SK-N-SH treated with all-trans-retinoic acid at 6 μM for 48 hours (cell line): ENCODE results near the gene FGFBP3.
"Not testable (repeated sequence)": the region's sequence is repeated elsewhere in the genome, so short reads cannot be mapped to it uniquely, and the experiment has no call there.

Source experiments
- ATAC-seq: fragments of 200-7000 bp; cut with Tn5 transposase; 3 replicates; pipeline ENCODE4 v1.9.1; 2020; ENCODE audit warnings: mild to moderate bottlenecking, moderate library complexity
- ARNTL ChIP-seq: fragments of 450-650 bp; formaldehyde crosslinking; IDR thresholded peaks from 2 replicates; pipeline ENCODE4 v1.5.0; 2020; ENCODE audit warnings: low read depth, mild to moderate bottlenecking, moderate library complexity, borderline replicate concordance
- BACH2 ChIP-seq: fragments of 250-450 bp; sonication (Bioruptor Pico); IDR thresholded peaks from 2 replicates; pipeline ENCODE4 v1.9.0; 2021; ENCODE audit warnings: mild to moderate bottlenecking, borderline replicate concordance
- CREB5 ChIP-seq: fragments of 250-450 bp; sonication (Bioruptor Pico); IDR thresholded peaks from 2 replicates; pipeline ENCODE4 v1.5.1; 2020; ENCODE audit warnings: low read depth, mild to moderate bottlenecking, moderate library complexity
- CSDC2 ChIP-seq: fragments of 250-450 bp; sonication (Bioruptor Pico); IDR thresholded peaks from 2 replicates; pipeline ENCODE4 v1.5.0; 2020; ENCODE audit warnings: mild to moderate bottlenecking, moderate library complexity
- ESRRG ChIP-seq: fragments of 250-450 bp; sonication (Bioruptor Pico); IDR thresholded peaks from 2 replicates; pipeline ENCODE4 v1.6.1; 2021; ENCODE audit warnings: mild to moderate bottlenecking
- GLIS3 ChIP-seq: fragments of 250-450 bp; sonication (Bioruptor Pico); IDR thresholded peaks from 2 replicates; pipeline ENCODE4 v1.5.0; 2020; ENCODE audit warnings: mild to moderate bottlenecking, moderate library complexity
- ISL1 ChIP-seq: fragments of 250-450 bp; sonication (Bioruptor Pico); IDR thresholded peaks from 2 replicates; pipeline ENCODE4 v2.1.2; 2022; ENCODE audit warnings: mild to moderate bottlenecking, moderate library complexity
- OSR1 ChIP-seq: fragments of 250-450 bp; sonication (Bioruptor Pico); IDR thresholded peaks from 2 replicates; pipeline ENCODE4 v1.8.0; 2022; ENCODE audit warnings: moderate library complexity, mild to moderate bottlenecking, inconsistent platforms
- PPARA ChIP-seq: fragments of 250-450 bp; sonication (Bioruptor Pico); IDR thresholded peaks from 2 replicates; pipeline ENCODE4 v1.5.0; 2020; ENCODE audit warnings: mild to moderate bottlenecking, borderline replicate concordance
- SNAI2 ChIP-seq: fragments of 250-450 bp; sonication (Bioruptor Pico); IDR thresholded peaks from 2 replicates; pipeline ENCODE4 v1.5.0; 2020; ENCODE audit warnings: mild to moderate bottlenecking, moderate library complexity
- TCF4 ChIP-seq: fragments of 250-450 bp; sonication (Bioruptor Pico); IDR thresholded peaks from 2 replicates; pipeline ENCODE4 v1.8.0; 2021; ENCODE audit warnings: mild to moderate bottlenecking, moderate library complexity, borderline replicate concordance
- TOX ChIP-seq: fragments of 250-450 bp; sonication (Bioruptor Pico); IDR thresholded peaks from 2 replicates; pipeline ENCODE4 v1.8.0; 2021; ENCODE audit warnings: mild to moderate bottlenecking, moderate library complexity, borderline replicate concordance
- TSHZ2 ChIP-seq: fragments of 250-450 bp; sonication (Bioruptor Pico); IDR thresholded peaks from 2 replicates; pipeline ENCODE4 v1.5.0; 2020; ENCODE audit warnings: mild to moderate bottlenecking, moderate library complexity
- ZC3H10 ChIP-seq: fragments of 250-450 bp; sonication (Bioruptor Pico); IDR thresholded peaks from 2 replicates; pipeline ENCODE4 v1.5.1; 2021; ENCODE audit warnings: mild to moderate bottlenecking, moderate library complexity
- ZFP30 ChIP-seq: fragments of 450-650 bp; formaldehyde crosslinking; IDR thresholded peaks from 2 replicates; pipeline ENCODE4 v1.5.0; 2022; ENCODE audit warnings: mild to moderate bottlenecking, moderate library complexity
- ZNF565 ChIP-seq: fragments of 450-650 bp; formaldehyde crosslinking; conservative IDR thresholded peaks from 2 replicates; pipeline ENCODE4 v1.5.0; 2020; ENCODE audit warnings: low read depth, mild to moderate bottlenecking, moderate library complexity
- ZNF70 ChIP-seq: fragments of 450-650 bp; formaldehyde crosslinking; IDR thresholded peaks from 2 replicates; pipeline ENCODE4 v1.5.0; 2020; ENCODE audit warnings: mild to moderate bottlenecking, moderate library complexity
- TF ChIP-seq, protein P1 (sequence below): fragments of 250-450 bp; sonication (Bioruptor Pico); IDR thresholded peaks from 2 replicates; pipeline ENCODE4 v1.5.1; 2021; ENCODE audit warnings: mild to moderate bottlenecking, moderate library complexity

FGFBP3 gene

GRCh38 chr10:91901784-91902677, 7.3 kb downstream of the FGFBP3 start:
- TF ChIP-seq TSHZ2 (CRISPR knock-in tag), result no peak
- TF ChIP-seq, protein P1, sequence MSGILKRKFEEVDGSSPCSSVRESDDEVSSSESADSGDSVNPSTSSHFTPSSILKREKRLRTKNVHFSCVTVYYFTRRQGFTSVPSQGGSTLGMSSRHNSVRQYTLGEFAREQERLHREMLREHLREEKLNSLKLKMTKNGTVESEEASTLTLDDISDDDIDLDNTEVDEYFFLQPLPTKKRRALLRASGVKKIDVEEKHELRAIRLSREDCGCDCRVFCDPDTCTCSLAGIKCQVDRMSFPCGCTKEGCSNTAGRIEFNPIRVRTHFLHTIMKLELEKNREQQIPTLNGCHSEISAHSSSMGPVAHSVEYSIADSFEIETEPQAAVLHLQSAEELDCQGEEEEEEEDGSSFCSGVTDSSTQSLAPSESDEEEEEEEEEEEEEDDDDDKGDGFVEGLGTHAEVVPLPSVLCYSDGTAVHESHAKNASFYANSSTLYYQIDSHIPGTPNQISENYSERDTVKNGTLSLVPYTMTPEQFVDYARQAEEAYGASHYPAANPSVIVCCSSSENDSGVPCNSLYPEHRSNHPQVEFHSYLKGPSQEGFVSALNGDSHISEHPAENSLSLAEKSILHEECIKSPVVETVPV (CRISPR knock-in tag), result no peak
- TF ChIP-seq ZNF565 (CRISPR knock-in tag), result no peak
- TF ChIP-seq PPARA (CRISPR knock-in tag), result no peak
- no peak for TF ChIP-seq BACH2
- TF ChIP-seq ESRRG (CRISPR knock-in tag), result no peak
- no peak for TF ChIP-seq CREB5 (CRISPR knock-in tag)
- no peak for TF ChIP-seq ZNF70
- TF ChIP-seq ISL1, result no peak
- peak; percentile 97 for ATAC-seq

GRCh38 chr10:91897421-91897820, 11.9 kb downstream of the FGFBP3 start:
- ATAC-seq, result no peak
- no peak for TF ChIP-seq TCF4 (CRISPR knock-in tag)
- TF ChIP-seq PPARA (CRISPR knock-in tag), result no peak
- TF ChIP-seq ZNF565 (CRISPR knock-in tag), result no peak
- no peak for TF ChIP-seq GLIS3 (CRISPR knock-in tag)
- TF ChIP-seq SNAI2, result no peak
- no peak for TF ChIP-seq OSR1 (CRISPR knock-in tag)
- TF ChIP-seq ZC3H10 (CRISPR knock-in tag), result no peak

DNA sequence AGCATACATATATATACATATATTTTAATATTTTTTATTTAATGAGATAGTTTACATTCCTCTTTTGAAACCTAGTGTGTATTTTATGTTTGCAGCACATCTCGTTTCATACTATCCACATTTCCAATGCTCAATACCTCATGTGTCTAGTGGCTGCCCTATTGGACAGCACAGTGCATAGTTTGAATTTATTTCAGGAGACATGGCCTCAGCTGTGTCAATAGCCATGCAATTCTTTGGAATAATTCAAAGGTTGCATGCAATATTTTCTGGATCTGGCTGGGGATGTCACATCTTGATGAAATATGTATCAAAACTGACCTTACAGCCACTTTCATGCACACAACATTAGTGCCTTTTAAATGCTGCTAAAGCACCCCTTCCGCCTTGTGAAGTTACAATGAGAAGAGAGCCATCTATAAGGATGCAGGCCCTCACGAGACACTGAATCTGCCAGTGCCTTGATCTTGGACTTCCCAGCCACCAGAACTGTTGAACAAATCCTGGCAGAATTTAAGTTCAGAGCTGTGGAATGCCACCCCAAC, 13.0 kb downstream of the FGFBP3 start:
- TF ChIP-seq, protein P1 (CRISPR knock-in tag), result no peak
- TF ChIP-seq ISL1 (no peak), ZFP30 (CRISPR knock-in tag) (no peak), CSDC2 (CRISPR knock-in tag) (no peak), ZNF565 (CRISPR knock-in tag) (no peak), ARNTL (CRISPR knock-in tag) (no peak), OSR1 (CRISPR knock-in tag) (no peak), GLIS3 (CRISPR knock-in tag) (no peak)
- no peak for ATAC-seq

DNA sequence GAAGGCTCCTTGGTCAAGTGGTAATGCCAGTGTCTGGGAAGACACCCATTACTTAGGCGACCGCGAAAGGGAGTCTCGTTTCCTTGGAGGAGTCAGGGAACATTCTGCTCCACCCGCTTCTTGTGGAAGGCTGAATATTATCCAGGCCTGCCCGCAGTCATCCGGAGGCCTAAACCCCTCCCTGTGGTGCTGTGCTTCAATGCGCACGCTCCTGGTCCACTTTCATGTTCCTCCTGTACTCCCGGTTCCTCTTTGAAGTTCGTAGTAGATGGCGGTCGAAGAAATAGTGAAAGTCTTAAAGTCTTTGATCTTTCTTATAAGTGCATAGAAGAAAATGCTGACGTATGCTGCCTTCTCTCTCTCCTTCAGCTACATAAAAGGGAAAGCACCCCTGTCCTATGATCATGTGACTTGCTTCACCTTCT, 15.0 kb downstream of the FGFBP3 start:
- ATAC-seq, result not testable (repeated sequence)

DNA sequence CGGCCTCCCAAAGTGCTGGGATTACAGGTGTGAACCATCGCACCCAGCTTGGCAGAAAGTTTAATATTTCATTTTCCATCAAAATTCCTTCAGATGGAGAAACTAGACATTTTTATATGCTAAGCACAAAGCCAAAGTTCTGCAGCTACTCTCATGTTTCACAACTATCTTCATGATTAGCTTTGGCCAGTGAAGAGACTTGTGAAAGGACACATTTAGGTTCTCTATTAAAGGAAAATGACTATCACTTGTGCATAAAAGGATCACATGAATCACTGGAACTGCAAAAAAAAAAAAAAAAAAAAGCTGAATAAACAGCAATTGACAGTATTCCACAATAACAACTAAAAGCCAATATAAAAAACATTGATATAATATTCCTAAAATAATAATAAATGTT, 16.2 kb downstream of the FGFBP3 start:
- TF ChIP-seq TSHZ2 (CRISPR knock-in tag) (no peak), TOX (CRISPR knock-in tag) (no peak), GLIS3 (CRISPR knock-in tag) (no peak)
- ATAC-seq, result no peak
